GM12878 (cell line): ENCODE measurements around the gene JUND. TPM values are rescaled to one million over a fixed set of nuclear protein-coding genes. Genes with fewer than 3 reads are reported as not detected.

ENCODE experiments used
- CEBPB ChIP-seq, 2 experiments: fragments of 150-350 bp in 1 of 2; IDR thresholded peaks; 2 replicates each; pipeline ENCODE4 v1.6.1; 2012 to 2014; ENCODE audit warnings: low read depth in 2 of 2, low read length in 2 of 2, borderline replicate concordance in 1 of 2, inconsistent platforms in 1 of 2
- EP300 ChIP-seq, 2 experiments: fragments of 150-350 bp in 1 of 2; IDR thresholded peaks; 2 replicates each; pipeline ENCODE4 v1.6.1; 2011 to 2012; ENCODE audit warnings: low read depth in 2 of 2, low read length in 2 of 2, borderline replicate concordance in 1 of 2, improper control_type of control experiment in 1 of 2, inconsistent platforms in 1 of 2; ENCODE audit not compliant: control insufficient read depth in 1 of 2
- HCFC1 ChIP-seq: fragments of 150-350 bp; IDR thresholded peaks from 2 replicates; pipeline ENCODE4 v1.6.1; 2014; ENCODE audit warnings: low read length
- HDGF ChIP-seq: fragments of 450-650 bp; IDR thresholded peaks from 2 replicates; pipeline ENCODE4 v1.6.1; 2016; ENCODE audit warnings: antibody characterized with exemption
- IRF4 ChIP-seq: IDR thresholded peaks from 2 replicates; pipeline ENCODE4 v1.6.1; 2011; ENCODE audit warnings: low read depth, low read length
- MTA3 ChIP-seq: IDR thresholded peaks from 2 replicates; pipeline ENCODE4 v1.6.1; 2012; ENCODE audit warnings: low read length, inconsistent platforms, borderline replicate concordance
- MYB ChIP-seq: fragments of 150-350 bp; IDR thresholded peaks from 2 replicates; pipeline ENCODE4 v1.6.1; 2014; ENCODE audit warnings: mild to moderate bottlenecking, low read depth, low read length, borderline replicate concordance
- MYC ChIP-seq: IDR thresholded peaks from 2 replicates; pipeline ENCODE4 v1.6.1; 2011; ENCODE audit warnings: mild to moderate bottlenecking, low read length, moderate library complexity, inconsistent platforms; ENCODE audit not compliant: insufficient read depth, insufficient replicate concordance, insufficient read length, severe bottlenecking
- POLR2A ChIP-seq: IDR thresholded peaks from 2 replicates; pipeline ENCODE4 v1.6.1; 2011; ENCODE audit warnings: low read depth, mild to moderate bottlenecking, low read length
- POLR2AphosphoS2 ChIP-seq: IDR thresholded peaks from 2 replicates; pipeline ENCODE4 v1.6.1; 2011; ENCODE audit warnings: low read depth, mild to moderate bottlenecking, low read length, improper control_type of control experiment, moderate library complexity
- SMARCA5 ChIP-seq: fragments of 450-650 bp; IDR thresholded peaks from 2 replicates; pipeline ENCODE4 v1.6.1; 2017; ENCODE audit warnings: mild to moderate bottlenecking
- SUZ12 ChIP-seq: fragments of 200-600 bp; sonication (generic); IDR thresholded peaks from one replicate; pipeline ENCODE4 v1.6.1; 2018; ENCODE audit warnings: antibody characterized with exemption, mild to moderate bottlenecking; ENCODE audit not compliant: unreplicated experiment
- TCF7 ChIP-seq: IDR thresholded peaks from 2 replicates; pipeline ENCODE4 v1.6.1; 2014; ENCODE audit warnings: antibody characterized with exemption, borderline replicate concordance
- YY1 ChIP-seq: IDR thresholded peaks from 2 replicates; pipeline ENCODE4 v1.6.1; 2011; ENCODE audit warnings: low read depth, mild to moderate bottlenecking, low read length
- ZNF274 ChIP-seq: IDR thresholded peaks from one replicate; pipeline ENCODE4 v1.8.0; 2011; ENCODE audit not compliant: insufficient read length, insufficient read depth
- ZSCAN29 ChIP-seq: fragments of 450-650 bp; IDR thresholded peaks from 2 replicates; pipeline ENCODE4 v1.6.1; 2017; ENCODE audit warnings: mild to moderate bottlenecking, moderate library complexity
- polyA plus RNA-seq, 11 experiments: library from polyadenylated mRNA; depleted of rRNA in 4 of 11; unstranded in 6 of 11; stranded (reverse) in 5 of 11; fragments of >200 nt; fragmentation: Nextera tagmentation in 4 of 11; fragmentation: Illumina TruSeq in 1 of 11; extraction: Ambion mirVana in 4 of 11; extraction: Trizol in 1 of 11; gene quantifications; 1 replicate in 1 of 11; 2 replicates in 10 of 11; pipeline versions ENCODE4 v1.2.1 to v1.2.3, GENCODE V29; 2011 to 2016; ENCODE audit warnings: inconsistent platforms in 2 of 11, missing spikeins in 2 of 11, low read depth in 1 of 11
- total RNA-seq, 4 experiments: library from RNA; depleted of rRNA in 3 of 4; stranded (reverse); fragments of >200 nt in 3 of 4; fragmentation: Illumina TruSeq in 1 of 4; extraction: Trizol in 1 of 4; gene quantifications; 2 replicates each; pipeline versions ENCODE4 v1.2.1 to v1.2.3, GENCODE V29; 2013 to 2021
- TF ChIP-seq, protein P1 (sequence below): fragments of 450-650 bp; IDR thresholded peaks from 2 replicates; pipeline ENCODE4 v1.6.1; 2016; ENCODE audit warnings: mild to moderate bottlenecking
- TF ChIP-seq, protein P2 (sequence below): IDR thresholded peaks from 2 replicates; pipeline ENCODE4 v1.6.1; 2011; ENCODE audit warnings: borderline replicate concordance, low read depth, mild to moderate bottlenecking, moderate library complexity, low read length; ENCODE audit not compliant: insufficient read depth, poor library complexity, severe bottlenecking
- TF ChIP-seq, protein P3 (sequence below): fragments of 450-650 bp; IDR thresholded peaks from 2 replicates; pipeline ENCODE4 v1.6.1; 2014; ENCODE audit warnings: mild to moderate bottlenecking
- TF ChIP-seq, protein P4 (sequence below): fragments of 450-650 bp; conservative IDR thresholded peaks from 2 replicates; pipeline ENCODE4 v1.6.1; 2017; ENCODE audit warnings: mild to moderate bottlenecking, moderate library complexity
- TF ChIP-seq, protein P5 (sequence below): fragments of 150-350 bp; IDR thresholded peaks from 2 replicates; pipeline ENCODE4 v1.6.1; 2014; ENCODE audit warnings: mild to moderate bottlenecking, low read depth, low read length

JUND gene
- total and polyA plus RNA-seq, 10 of the 15 experiments (the other 5 are each of a cell fraction or from before 2014, with no cell fraction given): 7.4 to 164 (median 18.8) TPM

DNA sequence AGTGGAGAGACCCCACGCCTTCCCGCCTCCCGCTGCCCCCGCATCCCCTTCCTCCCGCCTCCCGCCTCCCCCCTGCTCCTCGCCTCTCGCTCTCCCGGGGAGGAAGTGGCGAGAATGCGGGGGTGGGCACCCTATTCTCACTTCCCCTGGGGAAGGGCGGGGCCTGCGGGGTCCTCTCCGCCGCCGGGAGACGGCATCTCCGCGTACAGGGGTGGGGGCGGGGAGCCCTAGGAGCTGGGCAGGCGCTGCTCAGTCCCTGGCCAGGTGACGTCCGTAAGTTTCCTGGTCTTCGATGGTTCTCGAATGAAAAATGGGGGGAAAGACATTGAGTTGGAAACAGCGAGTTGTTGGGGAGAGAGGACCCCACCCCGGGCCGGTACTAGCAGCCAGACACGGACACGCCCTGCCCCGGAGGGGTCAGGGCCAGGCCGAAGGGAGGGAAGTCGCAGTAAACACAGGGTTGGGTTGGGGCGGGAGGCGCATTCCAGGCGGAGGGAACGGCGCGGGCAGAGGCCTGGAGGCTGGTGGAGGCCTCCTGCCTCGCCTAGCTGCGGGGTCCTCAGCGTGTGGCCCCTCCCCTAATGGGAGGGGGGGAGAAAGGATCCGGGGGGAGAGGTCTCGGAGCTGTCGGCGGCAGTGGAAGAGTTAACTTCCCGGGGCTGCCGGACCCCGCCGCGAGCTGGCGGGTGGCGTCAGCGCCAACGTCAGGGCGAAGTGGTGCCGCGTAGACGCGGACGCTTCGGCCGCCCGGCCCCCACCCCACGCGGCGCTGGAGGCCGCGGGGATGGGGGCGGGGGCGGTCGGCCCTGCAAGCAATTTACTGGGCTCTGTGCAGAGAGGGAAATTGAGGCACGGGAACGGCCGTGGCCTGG is 10.4 kb upstream of the JUND start (continued):
- TF ChIP-seq, protein P1, sequence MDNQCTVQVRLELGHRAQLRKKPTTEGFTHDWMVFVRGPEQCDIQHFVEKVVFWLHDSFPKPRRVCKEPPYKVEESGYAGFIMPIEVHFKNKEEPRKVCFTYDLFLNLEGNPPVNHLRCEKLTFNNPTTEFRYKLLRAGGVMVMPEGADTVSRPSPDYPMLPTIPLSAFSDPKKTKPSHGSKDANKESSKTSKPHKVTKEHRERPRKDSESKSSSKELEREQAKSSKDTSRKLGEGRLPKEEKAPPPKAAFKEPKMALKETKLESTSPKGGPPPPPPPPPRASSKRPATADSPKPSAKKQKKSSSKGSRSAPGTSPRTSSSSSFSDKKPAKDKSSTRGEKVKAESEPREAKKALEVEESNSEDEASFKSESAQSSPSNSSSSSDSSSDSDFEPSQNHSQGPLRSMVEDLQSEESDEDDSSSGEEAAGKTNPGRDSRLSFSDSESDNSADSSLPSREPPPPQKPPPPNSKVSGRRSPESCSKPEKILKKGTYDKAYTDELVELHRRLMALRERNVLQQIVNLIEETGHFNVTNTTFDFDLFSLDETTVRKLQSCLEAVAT: peak; percentile 80
- no peak; the same call in 1 of the 2 replicates for TF ChIP-seq SMARCA5
- TF ChIP-seq, protein P2, sequence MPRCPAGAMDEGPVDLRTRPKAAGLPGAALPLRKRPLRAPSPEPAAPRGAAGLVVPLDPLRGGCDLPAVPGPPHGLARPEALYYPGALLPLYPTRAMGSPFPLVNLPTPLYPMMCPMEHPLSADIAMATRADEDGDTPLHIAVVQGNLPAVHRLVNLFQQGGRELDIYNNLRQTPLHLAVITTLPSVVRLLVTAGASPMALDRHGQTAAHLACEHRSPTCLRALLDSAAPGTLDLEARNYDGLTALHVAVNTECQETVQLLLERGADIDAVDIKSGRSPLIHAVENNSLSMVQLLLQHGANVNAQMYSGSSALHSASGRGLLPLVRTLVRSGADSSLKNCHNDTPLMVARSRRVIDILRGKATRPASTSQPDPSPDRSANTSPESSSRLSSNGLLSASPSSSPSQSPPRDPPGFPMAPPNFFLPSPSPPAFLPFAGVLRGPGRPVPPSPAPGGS: peak; percentile 86
- TF ChIP-seq, protein P3, sequence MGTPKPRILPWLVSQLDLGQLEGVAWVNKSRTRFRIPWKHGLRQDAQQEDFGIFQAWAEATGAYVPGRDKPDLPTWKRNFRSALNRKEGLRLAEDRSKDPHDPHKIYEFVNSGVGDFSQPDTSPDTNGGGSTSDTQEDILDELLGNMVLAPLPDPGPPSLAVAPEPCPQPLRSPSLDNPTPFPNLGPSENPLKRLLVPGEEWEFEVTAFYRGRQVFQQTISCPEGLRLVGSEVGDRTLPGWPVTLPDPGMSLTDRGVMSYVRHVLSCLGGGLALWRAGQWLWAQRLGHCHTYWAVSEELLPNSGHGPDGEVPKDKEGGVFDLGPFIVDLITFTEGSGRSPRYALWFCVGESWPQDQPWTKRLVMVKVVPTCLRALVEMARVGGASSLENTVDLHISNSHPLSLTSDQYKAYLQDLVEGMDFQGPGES: no peak
- peak; percentile 72 for TF ChIP-seq POLR2A
- peak; percentile 75 to 83; a peak in 3 of 4 replicates for TF ChIP-seq EP300 (IDR thresholded peaks at IDR 0.05; ENCODE audit: borderline replicate concordance in 1 of 2, control insufficient read depth in 1 of 2, low read depth in 2 of 2, low read length in 2 of 2)
- TF ChIP-seq HCFC1: no peak
- peak; percentile 56; the same call in 1 of the 2 replicates for TF ChIP-seq IRF4
- TF ChIP-seq, protein P4, sequence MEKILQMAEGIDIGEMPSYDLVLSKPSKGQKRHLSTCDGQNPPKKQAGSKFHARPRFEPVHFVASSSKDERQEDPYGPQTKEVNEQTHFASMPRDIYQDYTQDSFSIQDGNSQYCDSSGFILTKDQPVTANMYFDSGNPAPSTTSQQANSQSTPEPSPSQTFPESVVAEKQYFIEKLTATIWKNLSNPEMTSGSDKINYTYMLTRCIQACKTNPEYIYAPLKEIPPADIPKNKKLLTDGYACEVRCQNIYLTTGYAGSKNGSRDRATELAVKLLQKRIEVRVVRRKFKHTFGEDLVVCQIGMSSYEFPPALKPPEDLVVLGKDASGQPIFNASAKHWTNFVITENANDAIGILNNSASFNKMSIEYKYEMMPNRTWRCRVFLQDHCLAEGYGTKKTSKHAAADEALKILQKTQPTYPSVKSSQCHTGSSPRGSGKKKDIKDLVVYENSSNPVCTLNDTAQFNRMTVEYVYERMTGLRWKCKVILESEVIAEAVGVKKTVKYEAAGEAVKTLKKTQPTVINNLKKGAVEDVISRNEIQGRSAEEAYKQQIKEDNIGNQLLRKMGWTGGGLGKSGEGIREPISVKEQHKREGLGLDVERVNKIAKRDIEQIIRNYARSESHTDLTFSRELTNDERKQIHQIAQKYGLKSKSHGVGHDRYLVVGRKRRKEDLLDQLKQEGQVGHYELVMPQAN: peak; percentile 36
- TF ChIP-seq ZSCAN29: peak; percentile 100
- no peak for TF ChIP-seq SUZ12
- 0 out of 2 replicates have a peak, but pooled peaks have one; percentile 8 for TF ChIP-seq YY1
- TF ChIP-seq POLR2AphosphoS2: peak; percentile 81
- TF ChIP-seq MYB: no peak
- no peak for TF ChIP-seq ZNF274
- TF ChIP-seq TCF7: no peak
- TF ChIP-seq MYC: peak; percentile 35
- no peak for TF ChIP-seq HDGF
- TF ChIP-seq, protein P5, sequence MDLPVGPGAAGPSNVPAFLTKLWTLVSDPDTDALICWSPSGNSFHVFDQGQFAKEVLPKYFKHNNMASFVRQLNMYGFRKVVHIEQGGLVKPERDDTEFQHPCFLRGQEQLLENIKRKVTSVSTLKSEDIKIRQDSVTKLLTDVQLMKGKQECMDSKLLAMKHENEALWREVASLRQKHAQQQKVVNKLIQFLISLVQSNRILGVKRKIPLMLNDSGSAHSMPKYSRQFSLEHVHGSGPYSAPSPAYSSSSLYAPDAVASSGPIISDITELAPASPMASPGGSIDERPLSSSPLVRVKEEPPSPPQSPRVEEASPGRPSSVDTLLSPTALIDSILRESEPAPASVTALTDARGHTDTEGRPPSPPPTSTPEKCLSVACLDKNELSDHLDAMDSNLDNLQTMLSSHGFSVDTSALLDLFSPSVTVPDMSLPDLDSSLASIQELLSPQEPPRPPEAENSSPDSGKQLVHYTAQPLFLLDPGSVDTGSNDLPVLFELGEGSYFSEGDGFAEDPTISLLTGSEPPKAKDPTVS: no peak; the same call in 1 of the 2 replicates
- TF ChIP-seq CEBPB (IDR thresholded peaks at IDR 0.05; ENCODE audit: borderline replicate concordance in 1 of 2, low read depth in 2 of 2, low read length in 2 of 2): no peak
- TF ChIP-seq MTA3: peak; percentile 69; the same call in 1 of the 2 replicates
